ENCODE results near the gene AUTS2. TPM values are rescaled to one million over a fixed set of nuclear protein-coding genes. Genes with fewer than 3 reads are reported as not detected.
A peak's percentile ranks its signal among the peaks of the same experiment; 100 is the strongest.

Gene AUTS2
- total and polyA plus RNA-seq, 2 experiments from 2014 or later = 32.0 to 91.0 TPM

- Histone ChIP-seq H3K36me3 (ENCODE audit: insufficient read depth) (no peaks in the 10 kb centered on the region; the same call in 1 of the 2 replicates), H3K79me2 (replicated peaks; ENCODE audit: insufficient read depth) (no peaks in the 10 kb centered on the region), H3K4me1 (ENCODE audit: insufficient read depth) (peaks cover 24% of the 10 kb centered on the region), H3F3A (replicated peaks; ENCODE audit: low read depth) (0 out of 2 replicates have a peak, but pooled peaks cover 5% of the 10 kb centered on the region), H3K27me3 (ENCODE audit: insufficient read depth) (no peaks in the 10 kb centered on the region), H3K4me2 (no peak overlapping the region), H4K20me1 (replicated peaks; ENCODE audit: insufficient read depth) (no peaks in the 10 kb centered on the region), H3K4me3 (no peak overlapping the region), H2AFZ (no peak overlapping the region), H3K9me2 (ENCODE audit: insufficient read depth) (peaks cover 4% of the 10 kb centered on the region; the same call in 1 of the 2 replicates), H3K27ac (ENCODE audit: low read depth) (no peak overlapping the region)
- no peak for ATAC-seq
- Mint-ChIP-seq H3K27me3 (ENCODE audit: insufficient read depth, low read depth, poor library complexity) (peaks cover 19% of the 10 kb centered on the region), H3K27ac (peak overlapping the region; percentile 66; the same call in 1 of the 2 replicates), H3K4me3 (no peak overlapping the region), H3K4me1 (peaks cover 42% of the 10 kb centered on the region), H3K36me3 (ENCODE audit: low read depth) (0 out of 3 replicates have a peak, but pooled peaks cover 4% of the 10 kb centered on the region), H3K9me3 (no peaks in the 10 kb centered on the region; the same call in 1 of the 3 replicates)
- TF ChIP-seq ZNF331 (CRISPR knock-in tag; IDR thresholded peaks at IDR 0.05; ENCODE audit: low read depth) (no peak), JUNB (IDR thresholded peaks at IDR 0.05; ENCODE audit: unreplicated experiment) (no peak), REST (IDR thresholded peaks at IDR 0.05; ENCODE audit: unreplicated experiment) (no peak), EZH2phosphoT487 (IDR thresholded peaks at IDR 0.05; ENCODE audit: unreplicated experiment) (no peak), STAT1 (IDR thresholded peaks at IDR 0.05; ENCODE audit: unreplicated experiment) (no peak), ETS1 (IDR thresholded peaks at IDR 0.05) (no peak), EZH2 (IDR thresholded peaks at IDR 0.05; ENCODE audit: low read depth, unreplicated experiment) (no peak), NANOG (IDR thresholded peaks at IDR 0.05; ENCODE audit: borderline replicate concordance) (no peak), CTCF (conservative IDR thresholded peaks at IDR 0.05; ENCODE audit: low read depth in 2 of 2) (no peak), ZNF462 (CRISPR knock-in tag; IDR thresholded peaks at IDR 0.05) (no peak), POLR2AphosphoS5 (IDR thresholded peaks at IDR 0.05; ENCODE audit: low read depth) (no peak), CREB1 (CRISPR knock-in tag; IDR thresholded peaks at IDR 0.05; ENCODE audit: low read depth) (no peak), ZNF114 (CRISPR knock-in tag; IDR thresholded peaks at IDR 0.05) (no peak)
- DNase-seq (ENCODE audit: low spot score) = no peak
Measured at GRCh38 chr7:70620333-70621055, 1022.2 kb downstream of the AUTS2 start.

Data from GM23338 (cell line).